Small intestine (tissue), 7 donors: ENCODE data around the gene NUMBL. TPM values are rescaled to one million over a fixed set of nuclear protein-coding genes. Genes with fewer than 3 reads are reported as not detected.
"Not testable (repeated sequence)": the region's sequence is repeated elsewhere in the genome, so short reads cannot be mapped to it uniquely, and the experiment has no call there.

Experiments
- DNase-seq, 2 donors: peaks; one replicate each; pipeline versions ENCODE4 v3.0.0 to v3.0.0-alpha.2; 2013
- FAIRE-seq: peaks from 2 replicates; lab custom pipeline; 2012; peaks lifted over from hg19 to GRCh38; lab: Jason Lieb, UNC
- H3K27ac ChIP-seq, 3 donors: one replicate each; pipeline ENCODE4 v1.5.1; 2013; ENCODE audit warnings: low read length in 2 of 3, mild to moderate bottlenecking in 2 of 3, control low read depth in 1 of 3, inconsistent platforms in 1 of 3, low read depth in 1 of 3, moderate library complexity in 1 of 3
- H3K27me3 ChIP-seq, 3 donors: one replicate each; pipeline ENCODE4 v1.6.1; 2013; ENCODE audit warnings: low read length in 3 of 3, inconsistent platforms in 1 of 3; ENCODE audit not compliant: control insufficient read depth in 3 of 3, insufficient read depth in 3 of 3
- H3K36me3 ChIP-seq, 3 donors: one replicate each; pipeline ENCODE4 v1.6.1; 2013; ENCODE audit warnings: low read length in 3 of 3, inconsistent platforms in 1 of 3, low read depth in 1 of 3, mild to moderate bottlenecking in 1 of 3, moderate library complexity in 1 of 3; ENCODE audit not compliant: control insufficient read depth in 3 of 3, insufficient read depth in 2 of 3
- H3K4me1 ChIP-seq, 3 donors: one replicate each; pipeline ENCODE4 v1.6.1; 2013; ENCODE audit warnings: low read length in 2 of 3, inconsistent platforms in 1 of 3, low read depth in 1 of 3, mild to moderate bottlenecking in 1 of 3, moderate library complexity in 1 of 3; ENCODE audit not compliant: control insufficient read depth in 3 of 3, insufficient read depth in 2 of 3
- H3K4me3 ChIP-seq, 3 donors: one replicate each; pipeline ENCODE4 v1.5.1; 2013; ENCODE audit warnings: low read length in 3 of 3, control low read depth in 1 of 3, inconsistent platforms in 1 of 3, low read depth in 1 of 3, mild to moderate bottlenecking in 1 of 3, moderate library complexity in 1 of 3
- H3K9me3 ChIP-seq, 2 donors: one replicate each; pipeline ENCODE4 v1.6.1; 2013; ENCODE audit warnings: low read depth in 1 of 2, low read length in 1 of 2; ENCODE audit not compliant: control insufficient read depth in 2 of 2, insufficient read depth in 1 of 2
- WGBS, 3 donors: extraction: QIAGEN DNeasy Blood & Tissue Kit; methylation state at CpG; one replicate each; pipeline ENCODE4 v1.1.7; 2013; 5-methylcytosine and 5-hydroxymethylcytosine counted together
- polyA plus RNA-seq, 4 donors: library from polyadenylated mRNA; stranded (reverse) in 3 of 4; unstranded in 1 of 4; fragments of 200-250 nt in 3 of 4; fragments of 120-200 nt in 1 of 4; gene quantifications; one replicate each; pipeline versions ENCODE4 v1.2.1 to v1.2.3, GENCODE V29; 2013
- donor health status: healthy with polysubstance abuse.
- donor health status: control.
- donor health status: control.
- donor health status: Bipolar disorder and iron deficiency.
- donor health status: healthy.

NUMBL gene
- polyA plus RNA-seq, 4 donors, result 6.2 to 15.6 (median 9.9) TPM

GRCh38 chr19:40630571-40631160 lies 59.8 kb downstream of the NUMBL start:
- peaks cover 0 to 2% (median 0%) of the 10 kb centered on the region in 3 donors for H3K4me1 ChIP-seq
- DNase-seq (no peak), FAIRE-seq (no peak)
- WGBS, 3 donors, result 64 to 78% (median 65%) methylated on average over 16 of the region's 16 CpGs
- H3K9me3 ChIP-seq, result no peaks in the 10 kb centered on the region
- peaks cover 0 to 4% (median 0%) of the 10 kb centered on the region in 3 donors for H3K27me3 ChIP-seq
- H3K27ac ChIP-seq, result no peak overlapping the region
- H3K4me3 ChIP-seq, result no peak overlapping the region
- peaks cover 5 to 43% (median 8%) of the 10 kb centered on the region in 3 donors for H3K36me3 ChIP-seq

GRCh38 chr19:40629346-40629745 lies 61.1 kb downstream of the NUMBL start:
- peaks cover 0 to 2% (median 0%) of the 10 kb centered on the region in 3 donors for H3K4me1 ChIP-seq
- H3K4me3 ChIP-seq, result no peak overlapping the region
- no peak overlapping the region for H3K27ac ChIP-seq
- H3K9me3 ChIP-seq, result no peaks in the 10 kb centered on the region
- 95 to 97% (median 96%) methylated on average over 31 to 42 of the region's 42 CpGs for WGBS, 3 donors
- DNase-seq (no peak), FAIRE-seq (no peak)
- peaks cover 6 to 48% (median 8%) of the 10 kb centered on the region in 3 donors for H3K36me3 ChIP-seq
- H3K27me3 ChIP-seq, result no peaks in the 10 kb centered on the region

- H3K36me3 ChIP-seq, result peaks cover 8 to 62% (median 12%) of the 10 kb centered on the region in 3 donors
- 88 to 92% (median 90%) methylated on average over 39 of the region's 39 CpGs for WGBS, 3 donors
These were observed 62.8 kb downstream of the NUMBL start for GRCh38 chr19:40627486-40628279.

GRCh38 chr19:40626918-40627317 lies 63.5 kb downstream of the NUMBL start:
- Histone ChIP-seq H3K4me3 (no peak overlapping the region), H3K4me1 (no peaks in the 10 kb centered on the region), H3K27ac (no peak overlapping the region), H3K27me3 (no peaks in the 10 kb centered on the region), H3K9me3 (no peaks in the 10 kb centered on the region), H3K36me3 (peaks cover 14 to 69% (median 16%) of the 10 kb centered on the region in 3 donors)
- FAIRE-seq, result no peak
- 92 to 93% (median 93%) methylated on average over 22 to 24 of the region's 24 CpGs for WGBS, 3 donors
- no peak for DNase-seq

More at GRCh38 chr19:40627486-40628279, 62.8 kb downstream of the NUMBL start:
- H3K9me3 ChIP-seq, result no peaks in the 10 kb centered on the region
- no peak overlapping the region for H3K27ac ChIP-seq
- no peak for FAIRE-seq
- H3K4me3 ChIP-seq, result no peak overlapping the region
- H3K4me1 ChIP-seq, result no peaks in the 10 kb centered on the region
- no peaks in the 10 kb centered on the region for H3K27me3 ChIP-seq
- no peak for DNase-seq

GRCh38 chr19:40625406-40626120 lies 64.9 kb downstream of the NUMBL start:
- Histone ChIP-seq H3K4me3 (no peak overlapping the region), H3K36me3 (peaks cover 17 to 77% (median 18%) of the 10 kb centered on the region in 3 donors), H3K4me1 (no peaks in the 10 kb centered on the region), H3K27me3 (no peaks in the 10 kb centered on the region), H3K27ac (no peak overlapping the region), H3K9me3 (no peaks in the 10 kb centered on the region)
- DNase-seq (no peak), FAIRE-seq (no peak)
- 73 to 83% (median 77%) methylated on average over 7 of the region's 7 CpGs for WGBS, 3 donors

GRCh38 chr19:40624369-40625153 lies 65.9 kb downstream of the NUMBL start:
- not testable (repeated sequence) for H3K4me1 ChIP-seq, H3K4me3 ChIP-seq, H3K9me3 ChIP-seq, H3K27ac ChIP-seq, H3K27me3 ChIP-seq, FAIRE-seq, DNase-seq
- 85 to 89% (median 88%) methylated on average over 14 of the region's 14 CpGs for WGBS, 3 donors
- H3K36me3 ChIP-seq, result peaks cover 17 to 82% (median 17%) of the 10 kb centered on the region in 3 donors

GRCh38 chr19:40623403-40624251 lies 66.8 kb downstream of the NUMBL start:
- no peaks in the 10 kb centered on the region for H3K27me3 ChIP-seq
- no peak overlapping the region for H3K4me3 ChIP-seq
- no peaks in the 10 kb centered on the region for H3K9me3 ChIP-seq
- peaks cover 13 to 83% (median 21%) of the 10 kb centered on the region in 3 donors for H3K36me3 ChIP-seq
- peak; percentile 70 to 88 for DNase-seq
- no peak for FAIRE-seq
- H3K27ac ChIP-seq, result peak overlapping the region in 1 of 3 donors; percentile 11
- no peaks in the 10 kb centered on the region for H3K4me1 ChIP-seq
- 45 to 64% (median 55%) methylated on average over 41 of the region's 41 CpGs for WGBS, 3 donors
